Brain microvascular endothelial cell (primary cell): Measurements from ENCODE around the gene IL17D.
A peak's percentile ranks its signal among the peaks of the same experiment; 100 is the strongest.

Source experiments
- DNase-seq: peaks from one replicate; pipeline ENCODE4 v3.0.0-alpha.2; 2020
- H3K27ac ChIP-seq: fragments of 250-450 bp; sonication (Bioruptor Pico); 2 replicates; pipeline ENCODE4 v1.5.1; 2020; ENCODE audit warnings: mild to moderate bottlenecking, moderate library complexity
- H3K27me3 ChIP-seq: fragments of 250-450 bp; sonication (Bioruptor Pico); replicated peaks from 2 replicates; pipeline ENCODE4 v1.5.1; 2020; ENCODE audit warnings: mild to moderate bottlenecking
- H3K36me3 ChIP-seq: fragments of 250-450 bp; sonication (Bioruptor Pico); replicated peaks from 2 replicates; pipeline ENCODE4 v1.5.1; 2020; ENCODE audit warnings: mild to moderate bottlenecking
- H3K4me3 ChIP-seq: 2 replicates; pipeline ENCODE4 v1.5.1; 2011; ENCODE audit warnings: low read depth, mild to moderate bottlenecking, control low read depth, low read length, moderate library complexity
- CTCF ChIP-seq: IDR thresholded peaks from 2 replicates; pipeline ENCODE4 v1.5.1; 2011; ENCODE audit warnings: low read depth, mild to moderate bottlenecking, moderate library complexity, low read length, control low read depth, inconsistent platforms; ENCODE audit errors: missing control alignments
- in situ Hi-C: cut with HindIII; loops from 2 replicates; pipeline ENCODE4 v1.10.0; 2017; ENCODE audit warnings: low sequenced_read_pairs, low pct_ligation_motif_present

Gene IL17D, protein sequence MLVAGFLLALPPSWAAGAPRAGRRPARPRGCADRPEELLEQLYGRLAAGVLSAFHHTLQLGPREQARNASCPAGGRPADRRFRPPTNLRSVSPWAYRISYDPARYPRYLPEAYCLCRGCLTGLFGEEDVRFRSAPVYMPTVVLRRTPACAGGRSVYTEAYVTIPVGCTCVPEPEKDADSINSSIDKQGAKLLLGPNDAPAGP

GRCh38 chr13:20702915-20703779 is at the start of gene IL17D:
Gene IL17D, plus strand, starts transcription at chr13:20703699. Its CDS starts 303 bp downstream, at chr13:20704002.
- no peak for TF ChIP-seq CTCF
- H3K36me3 ChIP-seq: no peaks in the 10 kb centered on the region
- no peak for DNase-seq
- peak within 1 kb of the TSS; percentile 71 for H3K4me3 ChIP-seq
- in situ Hi-C loops: no loop called here
- no peak within 1 kb of the TSS for H3K27ac ChIP-seq
- no peaks in the 10 kb centered on the region for H3K27me3 ChIP-seq

DNA sequence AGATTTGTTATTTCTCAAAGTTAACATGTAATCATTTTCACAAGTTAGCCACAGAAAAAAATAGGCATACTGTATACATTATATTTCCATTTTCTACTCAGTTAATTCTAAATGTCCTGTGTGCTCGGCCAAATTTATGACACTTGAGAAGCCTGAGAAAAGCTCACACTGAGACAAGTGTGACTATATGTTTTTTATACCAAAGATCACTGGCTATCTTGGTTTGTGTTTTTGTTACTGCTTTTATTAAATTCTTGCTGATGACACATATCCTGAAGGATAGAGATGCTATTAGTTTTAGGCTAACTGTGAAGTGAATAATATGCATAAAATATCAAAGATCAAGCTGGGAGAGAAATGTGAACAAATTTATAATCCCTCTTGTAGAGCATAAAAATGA is 49.3 kb upstream of the IL17D start:
- H3K27ac ChIP-seq: peak overlapping the region; percentile 86
- no peak overlapping the region for H3K4me3 ChIP-seq
- H3K27me3 ChIP-seq: no peaks in the 10 kb centered on the region
- no peaks in the 10 kb centered on the region for H3K36me3 ChIP-seq
- in situ Hi-C loops: no loop called here
- TF ChIP-seq CTCF: no peak
- peak; percentile 61 for DNase-seq

DNA sequence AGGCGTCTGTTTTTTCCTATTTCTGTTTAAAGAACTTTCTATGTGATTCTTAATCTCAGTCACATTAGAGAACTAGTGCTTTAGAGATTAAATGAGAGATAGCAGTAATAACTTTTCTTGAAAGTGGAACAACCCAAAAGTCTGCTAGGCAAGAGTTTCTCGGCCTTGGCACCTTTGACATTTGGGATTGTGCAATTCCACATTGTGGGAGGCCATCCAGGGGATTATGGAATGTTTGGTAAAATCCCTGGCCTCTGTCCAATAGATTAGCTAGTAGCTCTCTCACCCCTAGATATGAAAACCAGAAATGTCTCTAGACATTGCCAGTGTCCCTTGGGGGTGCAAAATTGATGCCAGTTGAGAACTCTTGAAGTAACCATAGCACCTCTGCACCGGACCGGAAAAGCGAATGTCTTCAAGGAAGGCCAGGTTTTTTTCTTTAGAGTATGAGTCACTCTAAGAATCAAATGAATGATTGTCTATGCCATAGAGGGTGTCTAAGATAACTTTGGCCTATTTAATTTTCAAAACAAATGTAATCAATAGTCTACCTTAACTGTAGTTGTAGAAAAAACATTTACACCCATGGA is 45.0 kb upstream of the IL17D start:
- DNase-seq: no peak
- Histone ChIP-seq H3K27me3 (no peaks in the 10 kb centered on the region), H3K4me3 (no peak overlapping the region), H3K36me3 (no peaks in the 10 kb centered on the region), H3K27ac (no peak overlapping the region)
- in situ Hi-C loops: no loop called here
- no peak for TF ChIP-seq CTCF

GRCh38 chr13:20664351-20664750 is 39.1 kb upstream of the IL17D start:
- in situ Hi-C loops: no loop called here
- TF ChIP-seq CTCF: no peak

GRCh38 chr13:20666948-20667347 is 36.6 kb upstream of the IL17D start:
- Histone ChIP-seq H3K36me3 (no peaks in the 10 kb centered on the region), H3K27me3 (no peaks in the 10 kb centered on the region), H3K27ac (no peak overlapping the region), H3K4me3 (no peak overlapping the region)
- TF ChIP-seq CTCF: no peak
- in situ Hi-C loops: no loop called here
- no peak for DNase-seq

More at GRCh38 chr13:20664351-20664750, 39.1 kb upstream of the IL17D start:
- no peaks in the 10 kb centered on the region for H3K27me3 ChIP-seq
- H3K36me3 ChIP-seq: no peaks in the 10 kb centered on the region
- H3K27ac ChIP-seq: no peak overlapping the region
- DNase-seq: no peak
- H3K4me3 ChIP-seq: no peak overlapping the region
